Epidermal melanocyte (primary cell): ENCODE measurements around the gene RAB36.

ENCODE experiments used
- DNase-seq: peaks from one replicate; pipeline ENCODE4 v3.0.0; 2011; ENCODE audit warnings: low spot score; ENCODE audit not compliant: insufficient read length

Gene RAB36

DNA sequence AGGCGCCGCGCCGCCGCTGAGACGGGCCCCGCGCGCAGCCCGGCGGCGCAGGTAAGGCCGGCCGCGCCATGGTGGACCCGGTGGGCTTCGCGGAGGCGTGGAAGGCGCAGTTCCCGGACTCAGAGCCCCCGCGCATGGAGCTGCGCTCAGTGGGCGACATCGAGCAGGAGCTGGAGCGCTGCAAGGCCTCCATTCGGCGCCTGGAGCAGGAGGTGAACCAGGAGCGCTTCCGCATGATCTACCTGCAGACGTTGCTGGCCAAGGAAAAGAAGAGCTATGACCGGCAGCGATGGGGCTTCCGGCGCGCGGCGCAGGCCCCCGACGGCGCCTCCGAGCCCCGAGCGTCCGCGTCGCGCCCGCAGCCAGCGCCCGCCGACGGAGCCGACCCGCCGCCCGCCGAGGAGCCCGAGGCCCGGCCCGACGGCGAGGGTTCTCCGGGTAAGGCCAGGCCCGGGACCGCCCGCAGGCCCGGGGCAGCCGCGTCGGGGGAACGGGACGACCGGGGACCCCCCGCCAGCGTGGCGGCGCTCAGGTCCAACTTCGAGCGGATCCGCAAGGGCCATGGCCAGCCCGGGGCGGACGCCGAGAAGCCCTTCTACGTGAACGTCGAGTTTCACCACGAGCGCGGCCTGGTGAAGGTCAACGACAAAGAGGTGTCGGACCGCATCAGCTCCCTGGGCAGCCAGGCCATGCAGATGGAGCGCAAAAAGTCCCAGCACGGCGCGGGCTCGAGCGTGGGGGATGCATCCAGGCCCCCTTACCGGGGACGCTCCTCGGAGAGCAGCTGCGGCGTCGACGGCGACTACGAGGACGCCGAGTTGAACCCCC, 35.8 kb downstream of the RAB36 start:
- no peak for DNase-seq

- DNase-seq = no peak
Observed at GRCh38 chr22:23181721-23182308, 36.5 kb downstream of the RAB36 start.

GRCh38 chr22:23182309-23183060, 37.2 kb downstream of the RAB36 start:
- no peak for DNase-seq

- peak; percentile 82 for DNase-seq
Observed at GRCh38 chr22:23183061-23183698, 37.9 kb downstream of the RAB36 start.

- no peak for DNase-seq
Observed at GRCh38 chr22:23184100-23184763, 39.0 kb downstream of the RAB36 start.

GRCh38 chr22:23184764-23185113, 39.5 kb downstream of the RAB36 start:
- DNase-seq = no peak

DNA sequence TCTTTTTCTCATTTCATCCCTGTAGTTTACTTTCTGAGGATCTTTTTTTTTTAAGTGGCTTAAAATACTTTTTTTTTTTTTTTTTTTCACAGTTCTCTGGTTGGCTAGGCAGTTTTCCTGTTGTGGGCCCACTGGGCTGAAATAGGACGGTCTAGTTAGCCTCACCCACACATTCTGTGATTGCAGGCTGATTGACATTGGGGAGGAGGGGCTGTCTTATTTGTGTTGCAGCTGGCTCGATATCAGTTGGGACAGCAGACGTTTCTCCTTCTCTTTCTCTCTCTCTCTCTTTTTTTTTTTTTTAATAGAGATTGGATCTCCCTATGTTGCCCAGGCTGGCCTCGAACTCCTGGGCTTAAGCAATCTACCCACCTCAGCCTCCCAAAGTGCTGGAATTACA, 41.9 kb downstream of the RAB36 start:
- no peak for DNase-seq

- no peak for DNase-seq
Observed at GRCh38 chr22:23187871-23188700, 42.8 kb downstream of the RAB36 start.

- no peak for DNase-seq
Observed at GRCh38 chr22:23190526-23190925, 45.2 kb downstream of the RAB36 start.

DNA sequence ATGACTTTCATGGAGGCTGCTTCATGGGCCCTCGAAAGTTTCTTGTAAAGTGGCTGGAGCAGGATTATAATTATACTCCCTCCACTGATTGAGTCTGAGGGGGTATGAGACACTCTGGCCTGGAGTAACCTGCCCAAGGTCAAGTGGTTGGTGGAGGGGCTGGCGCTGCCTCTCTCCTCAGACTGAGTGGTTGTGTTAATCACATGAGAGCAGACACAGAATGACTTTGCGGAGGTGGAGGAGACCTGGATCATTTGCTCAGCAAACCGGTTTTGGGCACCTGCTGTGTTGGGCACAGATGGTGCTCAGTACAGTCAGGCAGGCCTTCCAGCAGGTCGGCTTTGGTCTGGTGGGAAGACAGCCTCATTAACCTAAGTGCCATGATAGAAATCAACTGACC, 46.9 kb downstream of the RAB36 start:
- DNase-seq = no peak

DNA sequence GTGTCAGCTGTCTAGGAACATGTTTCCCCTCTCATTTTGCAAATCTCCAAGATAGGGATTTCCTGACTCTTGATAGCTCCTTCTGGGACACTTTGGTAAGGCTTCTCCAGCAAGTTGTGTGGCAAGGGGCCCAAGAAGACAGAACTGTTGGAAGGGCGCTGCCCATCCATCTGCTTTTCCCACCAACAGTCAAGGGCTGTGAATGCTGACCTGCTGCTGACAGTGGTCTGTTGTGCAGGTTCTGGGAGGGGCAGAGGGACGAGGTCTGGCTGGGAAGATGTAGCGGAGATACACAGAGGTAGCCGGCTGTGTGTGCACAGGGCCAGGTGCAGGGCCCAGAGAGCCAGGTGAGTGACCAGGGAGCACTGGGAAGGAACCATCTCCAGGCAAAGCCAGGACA, 47.3 kb downstream of the RAB36 start:
- no peak for DNase-seq

DNA sequence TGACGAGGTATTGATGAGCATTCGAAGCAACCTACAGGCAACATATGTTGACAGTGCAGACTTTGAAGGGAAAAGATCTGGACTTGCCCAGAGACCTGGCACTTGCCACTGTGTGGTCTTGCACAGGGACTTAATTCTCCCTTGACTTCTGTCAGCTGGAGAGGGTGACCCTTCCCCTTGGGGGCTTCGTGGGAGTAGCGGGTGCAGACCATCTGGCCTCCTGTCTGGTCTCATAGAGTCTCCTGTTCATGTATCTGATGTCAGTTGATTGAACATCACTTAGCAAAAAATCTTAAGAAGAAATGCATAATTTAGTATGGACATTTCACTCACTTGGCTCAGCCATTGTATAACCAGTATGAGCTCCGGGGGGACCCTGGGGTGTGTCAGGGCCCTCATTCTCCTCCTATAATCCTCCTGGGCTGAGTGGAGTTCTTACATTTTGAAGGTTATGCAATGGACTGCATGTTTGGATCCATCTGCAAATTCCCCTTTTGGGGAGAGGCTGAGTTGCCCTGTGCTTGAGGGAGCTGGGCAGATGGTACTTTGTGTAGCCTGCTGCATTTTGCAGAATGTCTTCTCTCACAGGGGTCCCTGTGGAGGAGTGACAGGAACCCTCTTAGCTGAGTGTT, 48.0 kb downstream of the RAB36 start:
- no peak for DNase-seq

GRCh38 chr22:23193882-23194281, 48.6 kb downstream of the RAB36 start:
- DNase-seq = no peak

GRCh38 chr22:23196165-23196564, 50.9 kb downstream of the RAB36 start:
- DNase-seq = no peak

DNA sequence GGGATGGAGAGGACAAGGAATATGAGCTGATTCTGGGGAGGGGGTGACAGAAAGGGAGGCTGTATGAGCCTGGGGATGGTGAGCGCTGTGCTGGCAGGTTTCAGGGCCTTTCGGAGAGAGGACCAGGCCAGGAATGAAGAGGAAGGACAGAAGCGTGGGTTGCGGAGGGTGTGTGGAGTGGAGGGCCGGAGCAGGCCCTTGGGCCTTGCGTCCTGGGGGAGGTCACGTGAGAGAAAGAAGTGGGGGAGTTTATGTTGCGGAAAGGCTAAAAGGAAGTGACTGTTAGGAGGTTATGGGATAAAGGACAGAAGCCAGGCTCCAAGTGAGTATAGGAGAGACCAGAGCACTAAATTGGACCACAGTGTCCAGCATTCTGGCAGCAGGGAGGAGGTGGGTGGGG, 52.6 kb downstream of the RAB36 start:
- no peak for DNase-seq

DNA sequence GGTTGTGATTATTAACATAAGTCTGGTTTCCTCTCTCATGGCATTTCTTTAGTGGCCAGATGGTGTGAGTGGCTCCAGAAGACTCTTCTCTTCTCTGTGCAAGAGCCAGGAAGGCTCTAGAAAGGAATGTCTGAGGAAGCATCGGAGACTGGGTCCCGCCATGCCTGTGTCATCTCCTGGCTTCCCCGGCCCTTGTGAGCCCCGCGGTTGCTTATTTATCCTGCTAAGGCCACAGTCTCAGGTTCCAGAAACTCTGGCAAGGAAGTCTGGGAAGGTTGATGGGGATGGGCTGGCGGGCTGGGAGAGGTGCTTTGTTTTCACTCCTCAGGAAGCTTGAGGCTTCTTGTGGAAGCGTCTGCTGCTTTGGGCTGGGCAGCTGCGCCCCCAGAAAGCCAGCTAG, 53.9 kb downstream of the RAB36 start:
- DNase-seq = no peak

DNA sequence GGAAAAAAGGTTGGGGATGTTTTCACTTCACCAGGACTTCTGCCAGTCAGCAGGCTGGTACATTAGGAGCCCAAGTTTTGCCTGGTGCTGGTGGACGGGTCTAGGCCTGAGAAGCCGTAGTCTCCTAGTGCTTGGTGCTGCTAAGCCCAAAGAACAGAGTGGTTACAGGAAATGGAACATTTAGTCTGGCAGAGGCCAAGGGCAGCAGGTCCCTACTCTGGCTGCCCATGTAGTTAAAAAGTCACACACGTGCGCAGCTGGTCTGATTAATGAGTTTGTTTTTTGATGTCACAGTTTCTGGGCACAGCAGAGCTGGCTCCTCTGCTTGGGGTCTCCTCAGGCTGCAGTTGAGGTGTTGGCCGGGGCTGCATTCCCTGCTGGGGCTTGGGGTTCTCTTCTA, 55.6 kb downstream of the RAB36 start:
- DNase-seq = no peak

DNA sequence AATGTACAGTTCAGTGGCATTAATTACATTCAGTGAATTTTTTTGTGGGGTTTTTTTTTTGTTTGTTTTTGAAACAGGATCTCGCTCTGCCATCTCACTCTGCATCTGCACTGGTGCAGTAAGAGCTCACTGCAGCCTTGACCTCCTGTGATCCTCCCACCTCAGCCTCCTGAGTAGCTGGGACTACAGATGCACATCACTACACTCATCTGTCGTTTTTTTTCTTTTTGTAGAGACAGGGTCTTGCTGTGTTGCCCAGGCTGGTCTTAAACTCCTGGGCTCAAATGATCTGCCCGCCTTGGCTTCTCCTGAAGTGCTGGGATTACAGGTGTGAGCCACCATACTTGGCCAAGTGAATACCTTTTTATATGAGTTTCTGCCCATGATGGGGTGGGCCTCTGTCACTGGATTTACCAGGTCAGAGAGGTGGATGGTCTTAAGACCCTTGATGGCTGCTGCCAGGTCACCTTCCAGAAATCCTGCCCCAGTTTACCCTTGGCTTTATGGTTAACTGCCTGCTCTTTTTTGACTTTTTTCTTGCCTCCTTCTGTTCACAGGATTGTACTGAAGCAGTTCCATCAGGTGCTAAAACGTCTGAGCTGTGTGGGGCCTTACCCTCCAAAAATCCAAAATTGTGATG, 57.7 kb downstream of the RAB36 start:
- no peak for DNase-seq

GRCh38 chr22:23203452-23204124, 58.3 kb downstream of the RAB36 start:
- DNase-seq = no peak
